Osteoblast (primary cell): ENCODE results near the gene PLIN5. TPM values are rescaled to one million over a fixed set of nuclear protein-coding genes. Genes with fewer than 3 reads are reported as not detected.

Experiments
- DNase-seq: peaks from one replicate; pipeline ENCODE4 v3.0.0; 2011; ENCODE audit warnings: low spot score, mixed read lengths; ENCODE audit not compliant: insufficient read length; ENCODE audit errors: missing footprints
- H2AFZ ChIP-seq: 2 replicates; pipeline ENCODE4 v1.6.0; 2011; ENCODE audit warnings: mild to moderate bottlenecking, low read length
- H3K27ac ChIP-seq: 2 replicates; pipeline ENCODE4 v1.5.1; 2011; ENCODE audit warnings: mild to moderate bottlenecking, low read depth, low read length, moderate library complexity
- H3K27me3 ChIP-seq: 2 replicates; pipeline ENCODE4 v1.6.0; 2012; ENCODE audit warnings: mild to moderate bottlenecking, control low read depth, inconsistent platforms, low read length, moderate library complexity; ENCODE audit not compliant: insufficient read depth
- H3K36me3 ChIP-seq: 2 replicates; pipeline ENCODE4 v1.5.1; 2011; ENCODE audit warnings: mild to moderate bottlenecking, low read length, control low read depth, moderate library complexity; ENCODE audit not compliant: insufficient read depth
- H3K4me1 ChIP-seq: 2 replicates; pipeline ENCODE4 v1.5.1; 2011; ENCODE audit warnings: mild to moderate bottlenecking, low read length, control low read depth, moderate library complexity; ENCODE audit not compliant: insufficient read depth
- H3K4me2 ChIP-seq: 2 replicates; pipeline ENCODE4 v1.6.0; 2011; ENCODE audit warnings: mild to moderate bottlenecking, low read length; ENCODE audit not compliant: insufficient read depth
- H3K4me3 ChIP-seq: fragments of 200-600 bp; sonication (generic); 3 replicates; pipeline ENCODE4 v1.5.1; 2012; ENCODE audit warnings: mild to moderate bottlenecking, low read length, inconsistent platforms; ENCODE audit not compliant: insufficient read depth
- H3K79me2 ChIP-seq: 2 replicates; pipeline ENCODE4 v1.6.0; 2012; ENCODE audit warnings: mild to moderate bottlenecking, low read length, control low read depth, inconsistent platforms; ENCODE audit not compliant: insufficient read depth
- H3K9me3 ChIP-seq: 2 replicates; pipeline ENCODE4 v1.5.1; 2011; ENCODE audit warnings: low read depth, low read length, control low read depth
- H4K20me1 ChIP-seq: 2 replicates; pipeline ENCODE4 v1.6.0; 2012; ENCODE audit warnings: mild to moderate bottlenecking, low read length, control low read depth; ENCODE audit not compliant: insufficient read depth
- total RNA-seq: library from RNA; depleted of rRNA; stranded (reverse); fragments of >200 nt; gene quantifications from 2 replicates; pipeline ENCODE4 v1.2.3, GENCODE V29; 2012
- TF ChIP-seq, protein P1 (sequence below): IDR thresholded peaks from 2 replicates; pipeline ENCODE4 v1.5.1; 2011; ENCODE audit warnings: mild to moderate bottlenecking, low read depth, low read length, moderate library complexity; ENCODE audit errors: extremely low read depth

PLIN5 gene
- total RNA-seq, 1 donor = 0.36 TPM

DNA sequence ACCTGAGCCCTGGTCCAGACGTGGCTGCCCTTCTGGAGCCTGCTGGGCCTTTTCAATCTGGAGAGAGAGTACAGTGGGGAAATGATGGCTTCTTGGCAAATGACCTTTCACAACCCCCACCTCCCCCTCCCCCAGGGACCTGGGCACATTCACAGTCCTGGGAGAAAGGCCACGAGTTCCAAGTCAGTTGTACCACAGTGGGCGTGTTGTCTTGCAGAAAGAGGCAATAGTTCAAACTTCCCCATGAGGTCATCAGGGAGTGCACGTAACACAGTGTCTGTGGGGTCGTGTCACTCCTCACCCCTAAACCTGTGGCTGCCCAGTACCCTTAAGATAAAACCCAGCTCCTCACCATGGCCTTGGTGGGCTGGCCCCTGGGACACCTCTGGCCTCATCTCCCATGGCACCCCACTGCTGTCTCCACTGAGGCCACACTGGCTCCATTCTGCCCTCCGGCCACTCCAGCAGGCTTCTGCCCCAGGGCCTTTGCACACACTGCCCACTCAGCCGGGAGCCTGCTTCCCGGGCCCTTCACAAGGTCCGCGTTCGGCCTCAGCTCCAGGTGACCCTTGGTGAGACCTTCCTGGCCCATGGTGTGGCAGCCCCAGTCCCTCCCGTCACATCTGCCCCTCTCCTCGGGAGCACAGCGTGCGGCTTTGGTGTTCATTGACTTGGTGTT is 30.0 kb downstream of the PLIN5 start:
- Histone ChIP-seq H4K20me1 (peaks cover 7% of the 10 kb centered on the region), H3K4me1 (peaks cover 6% of the 10 kb centered on the region), H3K79me2 (no peaks in the 10 kb centered on the region), H3K4me3 (no peak overlapping the region), H3K4me2 (no peak overlapping the region), H3K27me3 (no peaks in the 10 kb centered on the region), H2AFZ (no peak overlapping the region), H3K36me3 (peaks cover 11% of the 10 kb centered on the region), H3K27ac (no peak overlapping the region), H3K9me3 (no peaks in the 10 kb centered on the region)
- TF ChIP-seq, protein P1, sequence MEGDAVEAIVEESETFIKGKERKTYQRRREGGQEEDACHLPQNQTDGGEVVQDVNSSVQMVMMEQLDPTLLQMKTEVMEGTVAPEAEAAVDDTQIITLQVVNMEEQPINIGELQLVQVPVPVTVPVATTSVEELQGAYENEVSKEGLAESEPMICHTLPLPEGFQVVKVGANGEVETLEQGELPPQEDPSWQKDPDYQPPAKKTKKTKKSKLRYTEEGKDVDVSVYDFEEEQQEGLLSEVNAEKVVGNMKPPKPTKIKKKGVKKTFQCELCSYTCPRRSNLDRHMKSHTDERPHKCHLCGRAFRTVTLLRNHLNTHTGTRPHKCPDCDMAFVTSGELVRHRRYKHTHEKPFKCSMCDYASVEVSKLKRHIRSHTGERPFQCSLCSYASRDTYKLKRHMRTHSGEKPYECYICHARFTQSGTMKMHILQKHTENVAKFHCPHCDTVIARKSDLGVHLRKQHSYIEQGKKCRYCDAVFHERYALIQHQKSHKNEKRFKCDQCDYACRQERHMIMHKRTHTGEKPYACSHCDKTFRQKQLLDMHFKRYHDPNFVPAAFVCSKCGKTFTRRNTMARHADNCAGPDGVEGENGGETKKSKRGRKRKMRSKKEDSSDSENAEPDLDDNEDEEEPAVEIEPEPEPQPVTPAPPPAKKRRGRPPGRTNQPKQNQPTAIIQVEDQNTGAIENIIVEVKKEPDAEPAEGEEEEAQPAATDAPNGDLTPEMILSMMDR = no peak
- DNase-seq = no peak

- H3K4me1 ChIP-seq = peaks cover 6% of the 10 kb centered on the region
- no peak overlapping the region for H3K4me3 ChIP-seq
- peaks cover 7% of the 10 kb centered on the region for H4K20me1 ChIP-seq
- H3K27ac ChIP-seq = no peak overlapping the region
- H3K79me2 ChIP-seq = no peaks in the 10 kb centered on the region
- H3K9me3 ChIP-seq = no peaks in the 10 kb centered on the region
- H2AFZ ChIP-seq = no peak overlapping the region
- TF ChIP-seq, protein P1 = no peak
- no peaks in the 10 kb centered on the region for H3K27me3 ChIP-seq
- H3K36me3 ChIP-seq = peaks cover 11% of the 10 kb centered on the region
- DNase-seq = peak; percentile 73
- H3K4me2 ChIP-seq = no peak overlapping the region
These were observed 30.7 kb downstream of the PLIN5 start for GRCh38 chr19:4504297-4504701.

DNA sequence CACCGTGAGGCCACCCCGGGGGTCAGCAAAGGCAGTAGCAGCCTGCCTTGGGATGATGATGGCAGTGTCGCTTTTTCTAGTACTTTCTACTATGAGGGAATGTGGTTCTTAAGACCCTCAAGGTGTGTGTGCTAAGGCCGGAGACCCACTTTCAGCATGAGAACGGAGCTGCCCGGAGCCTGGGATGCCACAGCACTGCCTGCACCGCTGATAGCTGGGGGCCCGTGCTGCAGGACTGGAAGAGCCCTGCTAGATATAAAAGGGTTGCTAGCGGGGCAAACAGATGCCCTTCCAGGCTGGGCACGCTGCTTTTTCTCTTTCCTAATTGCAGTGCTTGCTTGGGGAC is 31.2 kb downstream of the PLIN5 start:
- no peak overlapping the region for H3K4me3 ChIP-seq
- H4K20me1 ChIP-seq = peaks cover 7% of the 10 kb centered on the region
- no peak overlapping the region for H2AFZ ChIP-seq
- H3K36me3 ChIP-seq = peaks cover 11% of the 10 kb centered on the region
- H3K27me3 ChIP-seq = no peaks in the 10 kb centered on the region
- no peak overlapping the region for H3K4me2 ChIP-seq
- TF ChIP-seq, protein P1 = no peak
- no peaks in the 10 kb centered on the region for H3K79me2 ChIP-seq
- H3K9me3 ChIP-seq = no peaks in the 10 kb centered on the region
- DNase-seq = peak; percentile 57
- no peak overlapping the region for H3K27ac ChIP-seq
- peaks cover 6% of the 10 kb centered on the region for H3K4me1 ChIP-seq

DNA sequence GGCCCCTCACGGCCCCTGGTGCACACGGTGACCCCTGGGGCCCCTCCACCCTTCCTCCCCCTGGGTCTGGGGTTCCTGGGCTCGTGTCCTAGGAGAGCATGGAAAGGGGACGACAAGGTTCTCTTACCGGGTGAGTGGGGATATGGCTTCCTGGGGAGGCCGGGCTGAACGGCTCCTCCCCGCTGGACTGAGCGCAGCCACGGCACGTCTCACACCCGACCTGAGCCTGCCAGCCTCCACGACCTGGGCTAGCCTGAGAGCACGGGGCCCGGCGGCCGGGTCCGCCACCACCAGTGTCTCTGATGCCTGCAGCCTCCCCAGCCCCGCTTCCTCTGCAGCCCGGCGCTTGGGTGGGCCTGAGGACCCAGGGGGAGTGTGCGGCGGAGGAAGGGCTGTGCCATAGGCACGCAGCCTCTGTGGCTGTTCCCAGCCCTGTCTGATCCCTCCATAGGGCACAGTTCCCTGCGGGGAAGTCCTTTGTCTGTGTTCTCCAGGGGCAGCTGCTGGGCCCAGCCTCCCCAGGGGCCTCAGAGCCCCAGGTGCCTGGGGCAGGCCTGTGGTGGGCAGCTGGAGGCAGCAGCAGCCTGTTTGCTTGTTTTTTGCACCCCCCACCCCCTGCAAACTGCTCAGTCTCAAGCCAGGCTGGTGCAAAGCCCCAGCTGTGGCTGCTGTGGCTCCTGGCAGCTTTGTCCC is 31.7 kb downstream of the PLIN5 start:
- no peak overlapping the region for H3K4me3 ChIP-seq
- peaks cover 6% of the 10 kb centered on the region for H3K4me1 ChIP-seq
- no peak overlapping the region for H3K4me2 ChIP-seq
- H3K79me2 ChIP-seq = no peaks in the 10 kb centered on the region
- TF ChIP-seq, protein P1 = no peak
- peaks cover 7% of the 10 kb centered on the region for H4K20me1 ChIP-seq
- no peaks in the 10 kb centered on the region for H3K9me3 ChIP-seq
- H3K27ac ChIP-seq = no peak overlapping the region
- H3K36me3 ChIP-seq = peaks cover 17% of the 10 kb centered on the region
- no peaks in the 10 kb centered on the region for H3K27me3 ChIP-seq
- H2AFZ ChIP-seq = no peak overlapping the region
- DNase-seq = peak; percentile 59
